Daoy (cell line): Measurements from ENCODE around the gene FAM107A. TPM values are rescaled to one million over a fixed set of nuclear protein-coding genes. Genes with fewer than 3 reads are reported as not detected.

Experiments used
- DNase-seq: peaks from one replicate; pipeline ENCODE4 v3.0.0-alpha.2; 2015; ENCODE audit warnings: low read depth
- total RNA-seq: library from RNA; depleted of rRNA; stranded (reverse); fragments of >200 nt; shearing (Covaris generic); gene quantifications from 2 replicates; pipeline ENCODE4 v1.2.3, GENCODE V29; 2014; rRNA removed

Gene FAM107A
- total RNA-seq, 1 experiment from 2014 or later = 0.11 TPM

DNA sequence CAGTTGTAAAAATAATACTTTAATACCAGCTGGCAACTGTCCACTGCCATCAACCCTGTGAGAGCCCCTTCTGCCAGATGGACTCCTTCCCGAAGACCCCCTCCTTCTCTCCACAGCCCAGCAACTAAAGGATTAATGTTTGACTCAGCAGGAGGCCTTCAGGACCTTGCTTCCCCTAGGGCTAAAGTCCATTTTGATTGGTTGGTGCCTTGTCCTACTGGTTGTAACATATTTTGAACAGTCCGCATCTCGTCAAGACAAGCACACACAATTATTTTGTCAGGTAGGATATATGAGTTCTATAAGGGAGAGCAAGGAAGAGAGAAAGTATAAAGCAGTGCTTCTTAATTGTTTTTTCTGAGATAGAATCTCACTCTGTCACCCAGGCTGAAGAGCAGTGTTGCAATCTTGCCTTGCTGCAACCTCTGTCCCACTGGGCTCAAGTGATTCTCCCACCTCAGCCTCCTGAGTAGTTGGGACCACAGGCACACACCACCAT, 58.9 kb downstream of the FAM107A start:
- DNase-seq = no peak

DNA sequence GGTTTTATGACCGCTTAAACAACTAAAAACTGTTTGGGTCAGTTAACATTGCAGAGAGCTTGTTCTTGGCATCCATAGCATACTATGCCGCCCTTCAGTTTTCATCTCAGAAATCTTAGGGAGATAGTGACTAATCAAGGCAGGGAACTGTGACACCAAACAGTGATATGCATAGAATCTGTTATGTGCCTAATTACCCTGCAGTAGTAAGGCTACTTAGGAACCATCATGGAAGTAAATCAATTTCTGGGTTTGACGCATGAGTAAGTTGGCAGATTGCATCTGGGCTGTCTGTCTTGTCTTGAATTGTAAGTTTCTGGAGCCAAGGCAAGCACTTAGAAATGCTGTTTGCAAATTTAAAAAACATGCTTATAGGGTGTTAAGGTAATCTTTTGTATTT, 62.8 kb downstream of the FAM107A start:
- no peak for DNase-seq

Other genes starting within 250 kb of the FAM107A start
- gene PXK, start 244.5 kb downstream of the FAM107A start, total RNA-seq = 23.6 and 33.7 TPM in 2 replicates
- 115 and 119 TPM in 2 replicates for gene PDHB, start 143.6 kb downstream of the FAM107A start, total RNA-seq
- 2.2 and 3.5 TPM in 2 replicates for gene KCTD6, start 85.3 kb downstream of the FAM107A start, total RNA-seq
- gene ACOX2, start 40.2 kb downstream of the FAM107A start, total RNA-seq = 0.11 and 4.2 TPM in 2 replicates
- gene FAM3D, start 89.4 kb upstream of the FAM107A start, total RNA-seq = not detected in 2 replicates